Esophagus (tissue), 2 donors: ENCODE measurements around the gene LIPG. TPM values are rescaled to one million over a fixed set of nuclear protein-coding genes. Genes with fewer than 3 reads are reported as not detected.
"Not testable (repeated sequence)": the region's sequence is repeated elsewhere in the genome, so short reads cannot be mapped to it uniquely, and the experiment has no call there.

Source experiments
- H3K27ac ChIP-seq, 2 donors: one replicate each; pipeline ENCODE4 v1.5.1; 2013; ENCODE audit warnings: low read depth in 2 of 2, mild to moderate bottlenecking in 2 of 2, inconsistent platforms in 1 of 2, low read length in 1 of 2, moderate library complexity in 1 of 2
- H3K27me3 ChIP-seq, 2 donors: one replicate each; pipeline ENCODE4 v1.6.1; 2013; ENCODE audit warnings: low read length in 2 of 2, control low read depth in 1 of 2, mild to moderate bottlenecking in 1 of 2; ENCODE audit not compliant: insufficient read depth in 2 of 2, control insufficient read depth in 1 of 2
- H3K36me3 ChIP-seq, 2 donors: one replicate each; pipeline ENCODE4 v1.6.1; 2013; ENCODE audit warnings: low read length in 1 of 2; ENCODE audit not compliant: control insufficient read depth in 2 of 2, insufficient read depth in 2 of 2
- H3K4me1 ChIP-seq, 2 donors: one replicate each; pipeline ENCODE4 v1.6.1; 2013; ENCODE audit warnings: low read length in 1 of 2; ENCODE audit not compliant: control insufficient read depth in 2 of 2, insufficient read depth in 2 of 2
- H3K4me3 ChIP-seq, 2 donors: one replicate each; pipeline ENCODE4 v1.5.1; 2013; ENCODE audit warnings: low read length in 2 of 2, mild to moderate bottlenecking in 2 of 2, low read depth in 1 of 2, moderate library complexity in 1 of 2
- H3K9me3 ChIP-seq, 2 donors: one replicate each; pipeline ENCODE4 v1.6.1; 2013; ENCODE audit warnings: mild to moderate bottlenecking in 2 of 2, low read depth in 1 of 2, low read length in 1 of 2, moderate library complexity in 1 of 2; ENCODE audit not compliant: control insufficient read depth in 2 of 2, insufficient read depth in 1 of 2
- WGBS, 2 donors: extraction: QIAGEN DNeasy Blood & Tissue Kit; methylation state at CpG; one replicate each; pipeline ENCODE4 v1.1.7; 2013; 5-methylcytosine and 5-hydroxymethylcytosine counted together
- polyA plus RNA-seq, 2 donors: library from polyadenylated mRNA; stranded (reverse); fragments of 200-250 nt; gene quantifications; one replicate each; pipeline ENCODE4 v1.2.3, GENCODE V29; 2013
- donor health status: healthy with polysubstance abuse.
- donor health status: Bipolar disorder and iron deficiency.

Gene LIPG
- polyA plus RNA-seq, 2 donors: 0.47 to 1.4 TPM

DNA sequence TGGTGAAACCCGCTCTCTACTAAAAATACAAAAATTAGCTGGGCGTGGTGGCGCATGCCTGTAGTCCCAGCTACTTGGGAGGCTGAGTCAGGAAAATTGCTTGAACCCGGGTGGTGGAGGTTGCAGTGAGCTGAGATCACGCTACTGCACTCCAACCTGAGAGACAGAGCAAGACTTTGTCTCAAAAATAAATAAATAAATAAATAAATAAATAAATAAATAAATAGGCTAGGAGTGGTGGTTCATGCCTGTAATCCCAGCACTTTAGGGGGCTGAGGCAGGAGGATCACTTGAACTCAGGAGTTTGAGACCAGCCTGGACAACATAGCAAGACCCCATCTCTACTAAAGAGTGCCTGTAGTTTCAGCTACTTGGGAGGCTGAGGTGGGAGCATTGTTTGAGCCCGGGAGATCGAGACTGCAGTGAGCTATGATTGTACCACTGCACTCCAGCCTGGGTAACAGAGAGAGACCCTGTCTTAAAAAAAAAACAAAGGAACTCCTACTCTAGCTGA is 38.2 kb upstream of the LIPG start:
- not testable (repeated sequence) for H3K36me3 ChIP-seq, H3K9me3 ChIP-seq, H3K27ac ChIP-seq, H3K4me3 ChIP-seq, H3K27me3 ChIP-seq, H3K4me1 ChIP-seq
- WGBS, 2 donors: 93 to 96% methylated on average over 7 of the region's 7 CpGs

DNA sequence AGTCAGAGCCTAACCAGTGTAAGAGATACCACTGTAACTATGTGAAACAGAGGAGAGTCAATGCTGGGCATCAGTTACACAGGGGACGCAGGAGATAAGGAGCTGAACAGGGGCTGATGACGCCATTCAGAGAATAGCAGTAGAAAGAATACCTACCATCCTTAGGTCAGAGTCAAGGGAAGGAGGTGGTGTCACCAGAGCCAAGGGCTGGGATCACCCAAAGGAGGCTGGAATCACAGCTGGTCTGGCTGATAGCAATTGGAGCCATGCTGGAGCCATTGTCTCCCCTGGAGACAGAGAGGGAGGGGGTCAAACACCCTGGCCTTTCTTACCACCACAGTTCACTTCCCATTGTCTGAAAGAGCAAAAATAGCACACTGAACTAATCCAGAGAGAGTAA is 37.5 kb upstream of the LIPG start:
- Histone ChIP-seq H3K27ac (no peak overlapping the region), H3K9me3 (no peaks in the 10 kb centered on the region), H3K36me3 (no peaks in the 10 kb centered on the region), H3K4me3 (no peak overlapping the region), H3K4me1 (no peaks in the 10 kb centered on the region), H3K27me3 (no peaks in the 10 kb centered on the region)
- WGBS, 2 donors: 91 to 96% methylated on average over 2 of the region's 2 CpGs

DNA sequence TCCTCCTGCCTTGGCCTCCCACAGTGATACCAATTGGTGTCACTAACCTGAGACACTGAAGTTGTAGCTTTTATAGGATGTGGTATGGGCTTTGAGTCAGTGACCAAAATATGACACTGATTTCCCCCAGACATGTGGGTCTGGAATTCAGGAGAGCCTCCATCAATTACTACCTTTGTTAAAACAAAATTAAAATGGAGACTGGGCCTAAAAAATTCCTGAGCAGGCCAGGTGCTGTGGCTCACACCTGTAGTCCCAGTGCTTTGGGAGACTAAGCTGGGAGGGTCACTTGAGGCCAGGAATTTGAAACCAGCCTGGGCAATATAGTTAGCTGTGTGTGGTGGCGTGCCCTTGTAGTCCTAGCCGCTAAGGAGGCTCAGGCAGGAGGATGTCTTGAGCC is 36.9 kb upstream of the LIPG start:
- no peaks in the 10 kb centered on the region for H3K36me3 ChIP-seq
- no peak overlapping the region for H3K27ac ChIP-seq
- no peak overlapping the region for H3K4me3 ChIP-seq
- WGBS, 2 donors: 98 to 100% methylated on average over 2 of the region's 2 CpGs
- no peaks in the 10 kb centered on the region for H3K9me3 ChIP-seq
- H3K4me1 ChIP-seq: no peaks in the 10 kb centered on the region
- no peaks in the 10 kb centered on the region for H3K27me3 ChIP-seq

DNA sequence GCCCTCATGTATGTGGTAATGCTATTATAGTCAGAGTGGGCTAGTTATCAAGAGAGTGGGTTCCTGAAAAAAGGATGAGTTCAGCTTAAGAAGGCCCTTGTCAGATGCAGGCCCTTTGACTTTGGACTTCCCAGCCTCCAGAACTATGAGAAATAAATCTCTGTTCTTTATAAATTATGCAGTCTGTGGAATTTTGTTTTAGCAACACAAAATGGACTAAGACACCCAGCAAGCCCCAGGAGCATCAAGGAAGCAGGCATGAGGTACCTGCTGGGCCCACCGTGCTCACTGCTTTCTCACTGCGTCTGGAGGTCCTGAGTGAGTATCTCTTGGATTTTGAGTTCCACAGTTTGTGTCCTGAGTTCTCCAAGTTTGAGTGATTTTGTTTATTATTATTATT is 35.9 kb upstream of the LIPG start:
- 99 to 100% methylated on average over 2 of the region's 2 CpGs for WGBS, 2 donors
- Histone ChIP-seq H3K4me3 (no peak overlapping the region), H3K9me3 (no peaks in the 10 kb centered on the region), H3K27me3 (no peaks in the 10 kb centered on the region), H3K36me3 (no peaks in the 10 kb centered on the region), H3K4me1 (no peaks in the 10 kb centered on the region), H3K27ac (no peak overlapping the region)

DNA sequence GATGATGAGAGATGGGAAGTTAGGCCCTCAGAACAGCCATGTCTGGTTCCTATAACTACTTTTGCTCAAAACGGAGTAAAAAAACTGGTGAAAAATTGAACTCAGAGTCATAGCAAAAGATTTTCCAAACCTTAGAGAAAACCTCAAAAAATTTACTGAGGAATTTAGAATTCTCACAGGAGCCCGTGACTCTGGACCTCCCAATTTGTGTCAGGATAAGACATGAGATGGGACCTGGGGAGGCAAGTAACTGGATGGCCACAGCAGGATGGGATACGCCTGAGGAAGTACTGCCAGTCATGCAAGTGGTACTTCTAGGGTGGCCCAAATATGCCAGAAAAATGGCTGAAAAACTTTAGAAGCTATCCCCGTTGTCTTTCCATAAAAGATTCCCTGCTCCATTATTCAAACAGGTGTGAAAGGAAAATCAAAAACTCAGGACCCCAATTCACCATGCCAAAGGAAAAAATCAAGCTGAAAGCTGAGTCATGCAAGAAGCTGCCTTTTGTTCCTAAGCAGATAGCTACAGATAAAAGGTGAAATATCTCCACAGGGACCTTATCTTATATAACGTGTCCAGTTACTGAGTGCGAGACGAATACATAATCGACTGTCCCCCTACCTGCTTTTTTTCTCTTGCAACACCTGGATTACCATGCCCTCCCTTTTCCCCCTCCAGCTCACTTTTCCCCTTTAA is 34.1 kb upstream of the LIPG start:
- H3K9me3 ChIP-seq: no peaks in the 10 kb centered on the region
- H3K27me3 ChIP-seq: no peaks in the 10 kb centered on the region
- no peaks in the 10 kb centered on the region for H3K36me3 ChIP-seq
- 50 to 58% methylated on average over 8 of the region's 8 CpGs for WGBS, 2 donors
- H3K27ac ChIP-seq: no peak overlapping the region
- no peaks in the 10 kb centered on the region for H3K4me1 ChIP-seq
- no peak overlapping the region for H3K4me3 ChIP-seq

DNA sequence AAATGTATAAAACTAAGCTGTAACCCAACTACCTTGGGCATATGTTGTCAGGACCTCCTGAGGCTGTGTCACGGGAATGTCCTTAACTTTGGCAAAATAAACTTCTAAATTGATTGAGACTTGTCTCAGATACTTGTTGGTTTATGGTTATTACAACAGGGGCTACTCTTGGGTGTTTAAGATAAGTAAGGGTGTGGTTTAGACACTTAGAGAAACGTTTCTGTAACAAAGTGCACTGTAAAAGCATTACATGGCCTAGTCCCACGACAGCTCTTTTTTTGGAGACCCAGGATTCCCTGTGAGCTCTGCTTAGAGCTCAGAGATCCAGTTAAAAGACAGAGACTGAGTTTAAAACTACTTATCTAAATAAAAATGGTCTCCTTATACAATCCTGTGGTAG is 32.3 kb upstream of the LIPG start:
- 57 to 70% methylated on average over 3 of the region's 3 CpGs for WGBS, 2 donors
- no peaks in the 10 kb centered on the region for H3K27me3 ChIP-seq
- H3K4me3 ChIP-seq: no peak overlapping the region
- no peaks in the 10 kb centered on the region for H3K9me3 ChIP-seq
- H3K36me3 ChIP-seq: no peaks in the 10 kb centered on the region
- H3K4me1 ChIP-seq: no peaks in the 10 kb centered on the region
- no peak overlapping the region for H3K27ac ChIP-seq

DNA sequence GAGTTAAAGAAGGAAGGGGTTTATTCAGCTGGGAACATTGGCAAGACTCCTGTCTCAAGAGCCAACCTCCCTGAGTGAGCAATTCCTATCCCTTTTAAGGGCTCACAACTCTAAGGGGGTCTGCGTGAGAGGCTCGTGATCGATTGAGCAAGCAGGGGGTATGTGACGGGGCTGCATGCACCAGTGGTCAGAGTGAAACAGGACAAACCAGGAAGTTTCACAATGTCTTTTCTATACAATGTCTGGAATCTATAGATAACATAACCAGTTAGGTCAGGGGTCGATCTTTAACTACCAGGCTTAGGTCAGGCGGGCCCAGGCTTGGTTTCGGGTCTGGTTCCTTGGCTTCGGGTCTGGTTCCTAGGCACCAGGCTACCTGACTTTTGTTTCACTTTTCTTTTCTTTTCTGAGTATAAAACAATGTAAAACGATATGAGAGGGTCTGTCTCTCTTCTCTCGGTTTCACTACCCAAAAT is 30.1 kb upstream of the LIPG start:
- Histone ChIP-seq H3K36me3 (no peaks in the 10 kb centered on the region), H3K9me3 (no peaks in the 10 kb centered on the region), H3K4me1 (no peaks in the 10 kb centered on the region), H3K4me3 (no peak overlapping the region), H3K27ac (no peak overlapping the region), H3K27me3 (no peaks in the 10 kb centered on the region)
- WGBS, 2 donors: 72 to 80% methylated on average over 10 of the region's 10 CpGs

DNA sequence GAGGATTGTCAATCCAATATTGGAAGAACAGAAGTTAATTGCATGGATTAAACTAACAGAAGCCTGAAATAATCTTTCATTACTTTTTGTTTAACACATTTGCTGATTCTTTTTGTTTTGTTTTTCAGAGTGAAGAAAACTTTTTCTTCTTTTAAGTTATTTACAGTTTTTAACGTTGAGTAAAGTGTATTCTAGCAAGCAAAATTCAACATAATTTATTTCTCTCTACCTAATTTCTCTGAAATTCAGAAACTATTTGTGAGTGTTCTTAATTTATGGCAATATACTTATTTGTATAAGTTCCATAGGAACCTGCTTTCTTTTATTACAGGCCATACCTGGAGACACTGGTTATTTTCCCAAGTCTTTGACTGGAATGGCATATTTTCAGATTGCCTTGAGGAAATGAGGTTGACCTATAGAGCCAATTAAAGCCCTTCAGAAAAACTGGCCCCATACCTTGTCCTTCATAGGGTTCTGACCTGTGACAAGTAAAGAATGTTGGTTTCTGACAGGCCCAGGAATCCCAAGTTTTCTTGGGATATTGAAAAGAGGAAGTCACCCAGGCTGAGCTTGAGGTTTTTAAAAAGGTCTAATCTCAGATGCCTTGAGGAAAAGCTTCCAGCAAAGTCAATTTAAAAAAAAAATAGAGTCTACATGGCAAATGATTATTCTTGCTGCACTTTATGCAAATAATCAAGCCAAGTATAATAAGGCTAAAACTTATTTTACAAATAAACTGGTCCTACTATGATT is 26.8 kb upstream of the LIPG start:
- Histone ChIP-seq H3K9me3 (no peaks in the 10 kb centered on the region), H3K4me1 (no peaks in the 10 kb centered on the region), H3K27me3 (no peaks in the 10 kb centered on the region), H3K36me3 (no peaks in the 10 kb centered on the region), H3K4me3 (no peak overlapping the region), H3K27ac (no peak overlapping the region)
- 91 to 93% methylated on average over 1 of the region's 1 CpG for WGBS, 2 donors

DNA sequence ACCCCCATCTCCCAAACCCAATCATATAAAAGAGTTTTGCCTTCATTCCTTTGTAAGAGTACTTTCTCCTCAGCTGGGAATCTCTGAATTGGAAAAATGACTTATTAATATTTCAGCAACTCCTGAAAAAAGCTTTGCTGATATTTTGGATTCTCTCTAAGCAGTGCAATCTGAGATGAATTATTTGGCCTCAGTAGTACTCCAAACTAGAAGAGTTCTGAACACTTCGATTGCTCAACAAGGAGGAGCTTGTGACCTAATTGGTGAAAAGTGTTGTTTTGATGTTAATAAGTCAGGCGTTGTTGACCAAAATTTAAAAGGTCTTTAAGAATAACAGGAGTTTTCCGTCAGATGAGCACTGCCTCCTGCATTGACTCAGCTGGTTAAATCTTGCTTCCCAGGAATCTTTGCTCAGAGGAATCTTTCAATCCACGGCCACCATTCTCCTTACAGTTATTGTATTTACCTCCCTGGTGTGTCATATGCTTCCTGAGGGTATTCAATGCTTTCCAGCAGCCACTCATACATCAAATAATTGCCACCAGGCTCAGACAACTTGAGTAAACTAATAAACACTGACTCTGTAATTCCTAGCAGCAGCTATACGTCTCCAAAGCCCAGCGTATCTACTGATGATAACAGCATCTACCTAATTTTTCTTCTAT is 24.5 kb upstream of the LIPG start:
- Histone ChIP-seq H3K4me3 (no peak overlapping the region), H3K4me1 (no peaks in the 10 kb centered on the region), H3K9me3 (no peaks in the 10 kb centered on the region), H3K27me3 (no peaks in the 10 kb centered on the region), H3K27ac (no peak overlapping the region), H3K36me3 (no peaks in the 10 kb centered on the region)
- 75 to 78% methylated on average over 6 of the region's 6 CpGs for WGBS, 2 donors
